Skeletal muscle tissue (tissue), 4 donors: ENCODE data around the gene GIMAP1. TPM values are rescaled to one million over a fixed set of nuclear protein-coding genes. Genes with fewer than 3 reads are reported as not detected.

Experiments used
- H3K27ac ChIP-seq: one replicate; pipeline ENCODE4 v1.7.0; 2013; ENCODE audit warnings: mild to moderate bottlenecking, low read depth, low read length, inconsistent platforms
- H3K27me3 ChIP-seq, 3 donors: one replicate each; pipeline ENCODE4 v1.7.0; 2013; ENCODE audit warnings: low read length in 3 of 3; ENCODE audit not compliant: control insufficient read depth in 3 of 3, insufficient read depth in 3 of 3
- H3K36me3 ChIP-seq, 3 donors: one replicate each; pipeline ENCODE4 v1.7.0; 2013; ENCODE audit warnings: low read length in 3 of 3; ENCODE audit not compliant: control insufficient read depth in 3 of 3, insufficient read depth in 3 of 3
- H3K4me1 ChIP-seq, 3 donors: one replicate each; pipeline ENCODE4 v1.7.0; 2013; ENCODE audit warnings: low read length in 3 of 3, mild to moderate bottlenecking in 3 of 3; ENCODE audit not compliant: control insufficient read depth in 3 of 3, insufficient read depth in 3 of 3
- H3K4me3 ChIP-seq, 3 donors: one replicate each; pipeline ENCODE4 v1.7.0; 2013; ENCODE audit warnings: low read length in 3 of 3
- H3K9ac ChIP-seq, 3 donors: one replicate each; pipeline ENCODE4 v1.7.0; 2013; ENCODE audit warnings: low read length in 3 of 3, mild to moderate bottlenecking in 3 of 3, moderate library complexity in 2 of 3, low read depth in 1 of 3
- H3K9me3 ChIP-seq, 3 donors: one replicate each; pipeline ENCODE4 v1.7.0; 2013; ENCODE audit warnings: low read length in 3 of 3; ENCODE audit not compliant: control insufficient read depth in 3 of 3
- total RNA-seq: library from RNA; depleted of rRNA; stranded (reverse); fragments of >200 nt; gene quantifications from one replicate; pipeline ENCODE4 v1.2.3, GENCODE V29; 2014
- donor health status: Osteomylitis.

GIMAP1 gene
- total RNA-seq, 1 donor from 2014 or later = 1.0 TPM

DNA sequence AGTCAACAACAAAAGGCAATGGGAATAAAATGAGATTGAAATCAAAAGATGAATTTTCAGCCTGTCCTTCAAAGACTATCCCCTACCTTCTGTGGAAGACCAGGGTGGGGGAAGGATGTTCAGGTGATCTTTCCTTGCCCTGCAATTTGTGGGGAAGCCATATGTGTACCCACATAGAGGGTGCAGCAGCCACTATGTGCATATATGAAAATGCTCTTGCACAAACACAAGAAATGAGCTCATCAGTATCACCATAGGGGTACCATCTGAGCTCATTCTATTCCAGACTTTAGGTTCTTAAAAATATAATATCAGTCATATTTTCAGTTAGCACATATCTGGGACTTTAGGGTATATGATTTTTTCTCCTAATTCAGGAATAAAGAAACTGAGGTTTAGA is 38.5 kb downstream of the GIMAP1 start:
- no peaks in the 10 kb centered on the region for H3K27me3 ChIP-seq
- no peaks in the 10 kb centered on the region for H3K36me3 ChIP-seq
- peaks cover 0 to 7% (median 5%) of the 10 kb centered on the region in 3 donors for H3K4me1 ChIP-seq
- no peaks in the 10 kb centered on the region for H3K9me3 ChIP-seq
- no peak overlapping the region for H3K9ac ChIP-seq
- no peak overlapping the region for H3K4me3 ChIP-seq
- peak overlapping the region; percentile 47 for H3K27ac ChIP-seq

DNA sequence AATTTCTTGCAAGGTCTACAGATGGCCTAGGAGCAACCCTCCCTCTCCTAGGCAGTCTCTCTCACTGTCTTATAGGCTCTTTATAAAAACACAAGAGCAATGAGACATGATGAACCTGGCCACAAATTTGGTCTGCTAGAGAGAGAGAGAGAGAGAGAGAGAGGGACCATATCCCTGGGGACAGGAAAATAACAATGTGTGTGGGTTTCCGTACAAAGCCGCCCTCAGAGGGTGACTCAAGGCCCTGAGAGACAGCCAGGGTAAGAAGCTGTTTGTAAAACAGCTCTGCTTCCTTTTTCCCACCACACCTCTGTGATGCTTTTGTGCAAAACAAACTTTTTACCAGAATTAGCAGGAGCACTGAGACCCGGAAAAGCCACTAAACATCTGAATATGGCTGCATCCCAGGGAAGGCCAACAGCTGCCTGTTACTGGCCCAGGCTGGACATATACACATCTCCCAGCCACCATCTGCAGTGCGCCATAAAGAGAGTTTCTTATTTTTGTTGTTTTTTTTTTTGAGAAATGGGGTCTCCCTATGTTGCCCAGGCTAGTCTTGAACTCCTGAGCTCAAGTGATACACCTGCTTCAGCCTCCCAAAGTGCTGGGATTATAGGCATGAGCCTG is 39.2 kb downstream of the GIMAP1 start:
- Histone ChIP-seq H3K27ac (peak overlapping the region; percentile 68), H3K36me3 (no peaks in the 10 kb centered on the region), H3K4me1 (peaks cover 0 to 7% (median 5%) of the 10 kb centered on the region in 3 donors), H3K4me3 (no peak overlapping the region), H3K27me3 (no peaks in the 10 kb centered on the region), H3K9ac (no peak overlapping the region), H3K9me3 (no peaks in the 10 kb centered on the region)

DNA sequence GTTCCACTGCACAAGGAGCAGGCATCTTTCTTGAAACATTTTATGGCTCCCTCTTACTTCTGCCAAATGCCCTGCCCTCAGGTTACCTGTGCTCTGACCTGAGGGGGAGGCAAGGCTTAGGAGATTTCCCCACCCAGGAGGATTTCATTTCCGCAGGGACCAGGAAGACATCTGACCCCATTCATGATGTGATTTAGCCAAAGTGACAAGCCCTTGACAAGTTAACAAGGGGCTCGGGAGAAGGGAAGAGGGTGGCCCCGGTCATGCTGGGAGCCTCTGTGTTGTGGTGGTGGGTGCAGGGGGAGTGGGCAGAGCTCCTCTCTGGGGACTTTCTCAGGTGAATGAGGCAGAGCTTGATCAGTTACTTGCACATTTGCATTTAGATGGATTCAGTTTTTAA is 39.8 kb downstream of the GIMAP1 start:
- H3K27ac ChIP-seq = peak overlapping the region; percentile 68
- H3K27me3 ChIP-seq = no peaks in the 10 kb centered on the region
- peaks cover 0 to 7% (median 5%) of the 10 kb centered on the region in 3 donors for H3K4me1 ChIP-seq
- no peaks in the 10 kb centered on the region for H3K9me3 ChIP-seq
- H3K4me3 ChIP-seq = no peak overlapping the region
- H3K36me3 ChIP-seq = no peaks in the 10 kb centered on the region
- H3K9ac ChIP-seq = no peak overlapping the region

DNA sequence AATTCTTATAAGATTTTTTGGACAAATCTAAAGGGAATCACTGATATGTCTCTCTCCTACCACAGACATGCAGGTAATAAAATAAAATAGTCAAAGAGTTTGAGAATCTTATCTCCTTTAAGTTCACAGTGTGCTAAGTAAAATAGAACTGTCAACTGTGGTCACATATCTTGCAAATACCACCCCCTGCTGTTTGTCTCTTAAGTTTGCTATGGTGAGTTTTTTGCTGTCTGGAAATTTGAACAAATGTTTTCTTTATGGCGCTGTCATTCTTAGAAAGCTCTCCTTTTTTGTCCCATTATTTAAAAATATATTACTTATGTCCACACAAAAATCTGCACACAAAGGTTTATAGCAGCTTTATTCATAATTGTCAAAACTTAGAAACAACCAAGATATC is 40.4 kb downstream of the GIMAP1 start:
- Histone ChIP-seq H3K4me1 (peaks cover 0 to 7% (median 5%) of the 10 kb centered on the region in 3 donors), H3K36me3 (no peaks in the 10 kb centered on the region), H3K27me3 (no peaks in the 10 kb centered on the region), H3K27ac (no peak overlapping the region), H3K9me3 (no peaks in the 10 kb centered on the region), H3K9ac (no peak overlapping the region), H3K4me3 (no peak overlapping the region)

DNA sequence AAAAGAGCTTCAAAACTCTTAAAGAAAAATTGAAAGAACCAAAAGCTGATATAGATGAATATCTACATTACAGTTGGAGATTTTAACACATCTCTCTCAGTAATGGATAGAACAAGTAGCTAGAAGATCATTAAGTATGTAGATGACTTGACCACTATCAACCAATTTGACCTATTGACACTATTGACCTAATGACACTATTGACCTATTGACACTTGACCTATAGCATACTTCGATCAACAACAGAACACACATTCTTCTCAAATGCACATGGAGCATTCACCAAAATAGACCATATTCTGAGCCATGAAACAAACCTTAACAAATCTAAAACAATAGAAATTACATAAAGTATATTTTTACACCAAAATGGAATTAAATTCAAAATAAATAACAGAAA is 43.1 kb downstream of the GIMAP1 start:
- H3K4me3 ChIP-seq = no peak overlapping the region
- H3K27me3 ChIP-seq = no peaks in the 10 kb centered on the region
- no peaks in the 10 kb centered on the region for H3K36me3 ChIP-seq
- H3K9ac ChIP-seq = no peak overlapping the region
- H3K27ac ChIP-seq = no peak overlapping the region
- H3K9me3 ChIP-seq = no peaks in the 10 kb centered on the region
- peaks cover 0 to 2% (median 0%) of the 10 kb centered on the region in 3 donors for H3K4me1 ChIP-seq

DNA sequence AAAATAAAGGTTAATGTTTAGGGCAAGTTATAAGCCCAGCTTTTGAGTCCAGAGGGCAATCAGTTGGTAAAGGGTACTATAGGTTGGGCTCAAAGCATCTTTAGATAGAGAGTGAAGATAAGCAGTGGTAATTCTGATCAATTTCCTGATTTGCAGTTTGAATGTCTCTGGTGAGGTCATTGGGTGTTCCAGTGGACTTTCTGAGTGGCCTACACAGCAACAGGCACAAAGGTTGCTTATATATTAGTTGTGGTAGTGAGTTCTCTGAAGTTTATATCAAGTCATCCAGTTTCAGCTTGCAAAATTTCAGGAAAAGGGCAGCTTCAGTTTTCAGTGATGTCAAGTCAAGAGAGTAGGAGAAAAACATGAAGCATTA is 49.9 kb downstream of the GIMAP1 start:
- Histone ChIP-seq H3K27ac (no peak overlapping the region), H3K4me3 (no peak overlapping the region), H3K4me1 (no peaks in the 10 kb centered on the region), H3K36me3 (no peaks in the 10 kb centered on the region), H3K27me3 (no peaks in the 10 kb centered on the region), H3K9ac (no peak overlapping the region), H3K9me3 (no peaks in the 10 kb centered on the region)

DNA sequence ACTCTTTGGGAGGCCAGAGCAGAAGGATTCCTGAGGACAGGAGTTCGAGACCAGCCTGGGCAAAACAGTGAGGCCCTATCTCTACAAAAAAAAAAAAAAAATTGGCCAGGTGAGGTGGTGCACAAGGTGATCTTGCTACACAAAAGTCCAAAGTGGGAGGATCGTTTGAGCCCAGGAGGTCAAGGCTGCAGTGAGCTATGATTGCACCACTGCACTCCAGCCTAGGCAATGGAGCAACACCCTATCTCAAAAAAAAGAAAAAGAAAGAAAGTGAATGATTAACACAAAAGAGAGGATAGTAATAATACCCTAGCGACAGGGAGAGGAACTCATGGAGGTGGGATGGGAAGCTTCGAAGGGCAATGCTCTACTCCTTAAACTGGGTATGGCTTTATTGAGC is 53.4 kb downstream of the GIMAP1 start:
- Histone ChIP-seq H3K4me3 (no peak overlapping the region), H3K9me3 (no peaks in the 10 kb centered on the region), H3K36me3 (no peaks in the 10 kb centered on the region), H3K27ac (no peak overlapping the region), H3K27me3 (no peaks in the 10 kb centered on the region), H3K9ac (no peak overlapping the region), H3K4me1 (no peaks in the 10 kb centered on the region)

Other genes starting within 250 kb of the GIMAP1 start
- gene GIMAP7, start 201.7 kb upstream of the GIMAP1 start, total RNA-seq = 4.2 TPM
- gene GIMAP4, start 149.2 kb upstream of the GIMAP1 start, total RNA-seq = 25.6 TPM
- gene GIMAP6, start 84.2 kb upstream of the GIMAP1 start, total RNA-seq = 15.7 TPM
- 9.4 TPM for gene GIMAP2, start 30.9 kb upstream of the GIMAP1 start, total RNA-seq
- gene GIMAP5, start 20.8 kb downstream of the GIMAP1 start, total RNA-seq = 21.4 TPM
- 18.3 TPM for gene TMEM176B, start 83.8 kb downstream of the GIMAP1 start, total RNA-seq
- gene TMEM176A, start 84.2 kb downstream of the GIMAP1 start, total RNA-seq = 11.0 TPM
- gene AOC1, start 135.9 kb downstream of the GIMAP1 start, total RNA-seq = under 0.01 TPM